A549 (cell line): ENCODE measurements around the gene APLP2. TPM values are rescaled to one million over a fixed set of nuclear protein-coding genes. Genes with fewer than 3 reads are reported as not detected.

Experiments
- ATAC-seq, 2 experiments: fragments of 200-7000 bp in 1 of 2; fragments of >200 bp in 1 of 2; cut with Nextera tagmentation in 1 of 2; cut with Tn5 transposase in 1 of 2; 3 replicates each; pipeline versions ENCODE4 v1.8.0 to v1.9.1; 2018 to 2020; ENCODE audit warnings: mild to moderate bottlenecking in 1 of 2, moderate library complexity in 1 of 2
- CTCF ChIA-PET: fragments of 300-600 bp; sonication (Branson Sonifier 250); formaldehyde crosslinking; extraction: SDS; loops from one replicate; lab custom pipeline; 2021; ENCODE audit warnings: antibody characterized with exemption, inconsistent platforms; lab: Yijun Ruan, JAX
- POLR2A ChIA-PET: fragments of 350-600 bp; formaldehyde crosslinking; extraction: SDS; loops from one replicate; lab custom pipeline; 2021; ENCODE audit warnings: antibody characterized with exemption, inconsistent platforms; lab: Yijun Ruan, JAX
- DNase-seq, 2 experiments: peaks; one replicate each; pipeline versions ENCODE4 v3.0.0 to v3.0.0-alpha.2; 2011 to 2016; ENCODE audit warnings: low read depth in 1 of 2, low spot score in 1 of 2
- FAIRE-seq: peaks from 2 replicates; lab custom pipeline; 2011; peaks lifted over from hg19 to GRCh38; lab: Jason Lieb, UNC
- H3K27ac ChIP-seq, 2 experiments: fragments of >200 bp; sonication (Bioruptor Twin); formaldehyde crosslinking; 3 replicates each; pipeline ENCODE4 v1.5.1; 2016 to 2017
- H3K4me1 ChIP-seq: fragments of >200 bp; sonication (Bioruptor Twin); formaldehyde crosslinking; 3 replicates; pipeline ENCODE4 v1.6.1; 2016
- H3K4me2 ChIP-seq: fragments of >200 bp; sonication (Bioruptor Twin); formaldehyde crosslinking; 3 replicates; pipeline ENCODE4 v1.6.1; 2016
- H3K4me3 ChIP-seq: fragments of >200 bp; sonication (Bioruptor Twin); formaldehyde crosslinking; 3 replicates; pipeline ENCODE4 v1.5.1; 2016
- H3K9me3 ChIP-seq: fragments of >200 bp; sonication (Bioruptor Twin); formaldehyde crosslinking; 3 replicates; pipeline ENCODE4 v1.6.1; 2016
- CBX2 ChIP-seq: fragments of 200-600 bp; sonication (generic); IDR thresholded peaks from 2 replicates; pipeline ENCODE4 v1.6.1; 2016; ENCODE audit warnings: low read depth, mild to moderate bottlenecking, borderline replicate concordance
- CBX8 ChIP-seq: fragments of 200-600 bp; sonication (generic); IDR thresholded peaks from 2 replicates; pipeline ENCODE4 v1.6.1; 2016
- EHF ChIP-seq: fragments of 250-450 bp; sonication (Bioruptor Pico); IDR thresholded peaks from 2 replicates; pipeline ENCODE4 v1.5.0; 2020; ENCODE audit warnings: mild to moderate bottlenecking
- HEYL ChIP-seq: fragments of 250-450 bp; sonication (Bioruptor Pico); IDR thresholded peaks from 2 replicates; pipeline ENCODE4 v1.8.0; 2021; ENCODE audit warnings: mild to moderate bottlenecking, moderate library complexity
- MAFK ChIP-seq: fragments of 450-650 bp; IDR thresholded peaks from 2 replicates; pipeline ENCODE4 v1.6.1; 2014; ENCODE audit not compliant: partially characterized antibody
- MAZ ChIP-seq: fragments of 150-350 bp; IDR thresholded peaks from 2 replicates; pipeline ENCODE4 v1.6.1; 2014; ENCODE audit warnings: antibody characterized with exemption, low read depth, low read length, borderline replicate concordance
- PHF8 ChIP-seq: fragments of 200-600 bp; sonication (generic); IDR thresholded peaks from 2 replicates; pipeline ENCODE4 v1.6.1; 2016; ENCODE audit warnings: low read depth, mild to moderate bottlenecking, antibody characterized with exemption, moderate library complexity, borderline replicate concordance
- RARB ChIP-seq: fragments of 250-450 bp; sonication (Bioruptor Pico); IDR thresholded peaks from 2 replicates; pipeline ENCODE4 v1.8.0; 2021; ENCODE audit warnings: mild to moderate bottlenecking, moderate library complexity
- RFX5 ChIP-seq: fragments of 450-650 bp; IDR thresholded peaks from 2 replicates; pipeline ENCODE4 v1.7.1; 2014; ENCODE audit warnings: antibody characterized with exemption, mild to moderate bottlenecking, moderate library complexity
- TP53 ChIP-seq: fragments of 250-450 bp; sonication (Bioruptor Pico); IDR thresholded peaks from 2 replicates; pipeline ENCODE4 v1.5.0; 2021; ENCODE audit warnings: mild to moderate bottlenecking, moderate library complexity
- WGBS: methylation state at CpG from one replicate; pipeline ENCODE4 v1.1.6; 2017; ENCODE audit errors: missing lambda C conversion rate; 5-methylcytosine and 5-hydroxymethylcytosine counted together
- polyA plus RNA-seq, 4 experiments: library from polyadenylated mRNA; depleted of rRNA in 3 of 4; stranded (reverse); fragments of >200 nt; fragmentation: RNase III in 1 of 4; extraction: RNeasy Plus Mini Kit Qiagen cat#74134 plus additional on column Dnase treatment in 1 of 4; gene quantifications; 2 replicates in 3 of 4; 3 replicates in 1 of 4; pipeline ENCODE4 v1.2.3, GENCODE V29; 2011 to 2017
- TF ChIP-seq, protein P1 (sequence below): fragments of 200-600 bp; sonication (generic); IDR thresholded peaks from 2 replicates; pipeline ENCODE4 v1.6.1; 2016; ENCODE audit warnings: antibody characterized with exemption, mild to moderate bottlenecking, moderate library complexity

Gene APLP2
- polyA plus RNA-seq, 2 of the 4 experiments (the other 2 are of a cell fraction), result 166 to 203 TPM

DNA sequence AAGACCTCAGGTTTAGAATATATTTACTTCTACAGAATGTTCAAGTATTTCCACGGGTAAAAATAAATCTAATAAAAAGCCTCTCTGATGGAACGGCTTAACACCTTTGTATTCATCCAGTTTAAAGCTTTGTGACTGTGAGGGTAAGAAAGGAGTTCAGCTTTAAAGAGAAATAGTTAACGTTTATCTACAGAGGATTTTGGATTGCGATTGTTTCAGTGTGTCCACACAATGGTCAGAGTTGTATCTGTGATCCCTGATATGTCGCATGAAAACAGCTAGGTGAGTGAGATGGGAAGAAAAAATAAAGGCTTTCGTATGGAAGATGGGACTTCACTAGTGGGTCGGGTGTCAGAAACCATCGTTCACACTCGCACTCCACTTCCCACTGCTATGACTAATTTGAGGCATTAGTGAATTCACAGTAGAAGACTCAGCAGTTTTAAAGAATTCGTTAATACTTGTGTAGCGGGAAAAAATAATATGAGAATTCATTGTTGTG, 1.6 kb downstream of the APLP2 start:
- ChIA-PET CTCF (interaction anchor here (1.1 to 2.0 kb wide), 3 partner anchors 36 to 150 kb away, joined by 3 to 6 read pairs (median 5); no protein-coding TSS in a partner anchor), POLR2A (interaction anchor here (2.1 to 3.2 kb wide), 2 partner anchors 53 to 69 kb away, joined by 7 to 53 read pairs; partner anchors contain the start of gene PRDM10)
- peak overlapping the region in 1 of 2 experiments; percentile 89; a peak in 4 of 6 replicates for H3K27ac ChIP-seq
- DNase-seq (peak in 1 of 2 experiments; percentile 5), ATAC-seq (no peak), FAIRE-seq (no peak)
- TF ChIP-seq MAZ (no peak), MAFK (peak; percentile 8)
- H3K4me3 ChIP-seq, result peak overlapping the region; percentile 96
- H3K9me3 ChIP-seq, result no peaks in the 10 kb centered on the region
- peak overlapping the region; percentile 88 for H3K4me2 ChIP-seq
- 57% methylated on average over 11 of the region's 11 CpGs for WGBS
- peaks cover 4% of the 10 kb centered on the region; the same call in 1 of the 3 replicates for H3K4me1 ChIP-seq

DNA sequence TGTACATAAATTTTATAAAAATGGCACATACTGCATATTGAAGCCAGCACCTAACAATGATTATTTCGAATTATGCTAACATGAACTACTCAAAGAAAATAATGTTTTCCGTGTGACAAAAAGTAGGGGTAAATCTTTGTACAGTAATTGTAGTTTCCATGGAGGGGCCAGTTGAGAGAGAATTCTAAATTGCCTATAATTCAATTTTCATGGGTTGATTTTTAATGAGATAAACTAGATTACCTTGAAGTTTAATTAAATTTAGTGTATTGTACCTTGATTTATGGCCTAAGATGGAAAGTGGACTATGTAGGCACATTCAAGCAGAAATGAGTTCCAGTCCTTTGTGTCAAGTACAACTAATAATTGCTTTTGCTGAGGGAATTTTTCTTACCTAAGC, 5.0 kb downstream of the APLP2 start:
- 85% methylated on average over 2 of the region's 2 CpGs for WGBS
- no peaks in the 10 kb centered on the region for H3K9me3 ChIP-seq
- CTCF ChIA-PET, result no interaction called here
- no peak for ATAC-seq
- DNase-seq, result no peak
- no peak for TF ChIP-seq RARB
- no peak for TF ChIP-seq MAZ
- TF ChIP-seq, all 56 proteins: peak for 0
- POLR2A ChIA-PET, result no interaction called here
- Histone ChIP-seq H3K4me1 (no peaks in the 10 kb centered on the region; the same call in 2 of the 3 replicates), H3K4me2 (no peak overlapping the region), H3K27ac (no peak overlapping the region), H3K4me3 (no peak overlapping the region)
- no peak for FAIRE-seq

DNA sequence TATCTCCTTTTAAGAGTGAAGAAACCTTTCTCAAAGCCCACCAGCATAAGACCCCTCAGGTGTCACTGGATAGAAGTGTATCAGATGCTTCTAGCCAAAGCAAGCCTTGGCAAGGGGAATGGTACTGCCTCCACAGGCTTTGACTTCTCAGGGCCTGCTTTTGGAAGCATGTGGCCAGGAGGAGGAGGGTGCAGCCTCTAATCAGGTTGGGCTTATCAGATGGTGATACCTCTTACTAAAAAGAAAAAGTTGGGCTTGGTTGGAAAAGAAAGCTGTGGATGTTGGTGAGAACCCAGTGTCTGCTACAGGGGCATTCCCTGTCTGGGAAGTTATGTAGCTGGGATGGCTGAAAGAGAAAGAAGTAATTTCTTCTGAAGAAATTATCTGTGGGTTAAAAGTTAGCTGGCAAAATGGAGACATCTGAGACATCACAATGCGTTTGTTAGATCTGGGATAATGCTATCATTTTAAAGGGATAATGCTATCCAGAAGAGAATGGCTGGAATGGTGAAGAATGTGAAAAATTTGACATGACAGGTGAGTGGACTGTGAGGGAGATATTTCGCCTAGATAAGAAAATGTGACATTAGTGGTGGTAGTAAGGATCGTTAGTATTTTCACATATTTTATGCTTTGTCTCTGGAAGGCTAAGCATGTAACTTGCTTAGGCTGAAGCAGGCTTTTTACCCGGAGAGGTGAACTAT, 7.2 kb downstream of the APLP2 start:
- H3K27ac ChIP-seq, result no peak overlapping the region
- FAIRE-seq, result no peak
- ChIA-PET POLR2A (no interaction called here), CTCF (no interaction called here)
- H3K4me2 ChIP-seq, result no peak overlapping the region
- ATAC-seq, result no peak
- H3K9me3 ChIP-seq, result no peaks in the 10 kb centered on the region
- no peak overlapping the region for H3K4me3 ChIP-seq
- no peaks in the 10 kb centered on the region for H3K4me1 ChIP-seq
- DNase-seq, result no peak
- WGBS, result 81% methylated on average over 4 of the region's 4 CpGs
- TF ChIP-seq, protein P1, sequence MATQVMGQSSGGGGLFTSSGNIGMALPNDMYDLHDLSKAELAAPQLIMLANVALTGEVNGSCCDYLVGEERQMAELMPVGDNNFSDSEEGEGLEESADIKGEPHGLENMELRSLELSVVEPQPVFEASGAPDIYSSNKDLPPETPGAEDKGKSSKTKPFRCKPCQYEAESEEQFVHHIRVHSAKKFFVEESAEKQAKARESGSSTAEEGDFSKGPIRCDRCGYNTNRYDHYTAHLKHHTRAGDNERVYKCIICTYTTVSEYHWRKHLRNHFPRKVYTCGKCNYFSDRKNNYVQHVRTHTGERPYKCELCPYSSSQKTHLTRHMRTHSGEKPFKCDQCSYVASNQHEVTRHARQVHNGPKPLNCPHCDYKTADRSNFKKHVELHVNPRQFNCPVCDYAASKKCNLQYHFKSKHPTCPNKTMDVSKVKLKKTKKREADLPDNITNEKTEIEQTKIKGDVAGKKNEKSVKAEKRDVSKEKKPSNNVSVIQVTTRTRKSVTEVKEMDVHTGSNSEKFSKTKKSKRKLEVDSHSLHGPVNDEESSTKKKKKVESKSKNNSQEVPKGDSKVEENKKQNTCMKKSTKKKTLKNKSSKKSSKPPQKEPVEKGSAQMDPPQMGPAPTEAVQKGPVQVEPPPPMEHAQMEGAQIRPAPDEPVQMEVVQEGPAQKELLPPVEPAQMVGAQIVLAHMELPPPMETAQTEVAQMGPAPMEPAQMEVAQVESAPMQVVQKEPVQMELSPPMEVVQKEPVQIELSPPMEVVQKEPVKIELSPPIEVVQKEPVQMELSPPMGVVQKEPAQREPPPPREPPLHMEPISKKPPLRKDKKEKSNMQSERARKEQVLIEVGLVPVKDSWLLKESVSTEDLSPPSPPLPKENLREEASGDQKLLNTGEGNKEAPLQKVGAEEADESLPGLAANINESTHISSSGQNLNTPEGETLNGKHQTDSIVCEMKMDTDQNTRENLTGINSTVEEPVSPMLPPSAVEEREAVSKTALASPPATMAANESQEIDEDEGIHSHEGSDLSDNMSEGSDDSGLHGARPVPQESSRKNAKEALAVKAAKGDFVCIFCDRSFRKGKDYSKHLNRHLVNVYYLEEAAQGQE, result no peak
- TF ChIP-seq EHF (CRISPR knock-in tag) (no peak), CBX8 (no peak), TP53 (CRISPR knock-in tag) (no peak), RFX5 (no peak), CBX2 (no peak)

DNA sequence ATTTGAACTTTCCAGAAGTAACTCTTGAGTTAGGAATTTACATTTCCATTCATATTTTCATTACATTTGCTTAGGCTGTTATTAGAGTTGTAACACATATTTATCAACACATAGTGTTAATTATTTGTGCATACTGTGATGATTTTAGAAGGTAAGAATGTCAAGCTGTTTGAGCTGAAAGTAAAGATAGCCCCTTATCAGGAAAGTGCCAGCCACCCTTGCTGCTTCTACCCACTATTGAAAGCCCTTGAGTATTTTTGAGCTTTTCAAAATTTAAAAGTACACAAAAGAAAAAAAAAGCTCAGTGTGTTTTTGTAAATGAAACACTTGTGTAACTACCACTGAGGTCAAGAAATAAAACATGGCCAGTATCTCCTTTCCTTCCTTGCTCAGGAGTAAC, 8.0 kb downstream of the APLP2 start:
- CTCF ChIA-PET, result interaction anchor here (0.6 to 1.3 kb wide), 4 partner anchors 10 to 74 kb away, joined by 3 to 4 read pairs (median 4); no protein-coding TSS in a partner anchor
- Histone ChIP-seq H3K4me2 (no peak overlapping the region), H3K4me1 (no peaks in the 10 kb centered on the region), H3K4me3 (no peak overlapping the region), H3K27ac (no peak overlapping the region), H3K9me3 (no peaks in the 10 kb centered on the region)
- TF ChIP-seq MAZ (no peak), HEYL (CRISPR knock-in tag) (no peak), PHF8 (no peak)
- FAIRE-seq, result no peak
- no peak for ATAC-seq
- no peak for DNase-seq
- POLR2A ChIA-PET, result no interaction called here
